HL-60 (cell line): Measurements from ENCODE around the gene ZMYM5.
"Not testable (repeated sequence)": the region's sequence is repeated elsewhere in the genome, so short reads cannot be mapped to it uniquely, and the experiment has no call there.

Experiments
- DNase-seq, 2 experiments: peaks; one replicate each; pipeline ENCODE4 v3.0.0-alpha.2; 2010 to 2020; ENCODE audit warnings: low read depth in 1 of 2, low spot score in 1 of 2
- H3K27ac ChIP-seq: fragments of 250-450 bp; sonication (Bioruptor Pico); replicated peaks from 2 replicates; pipeline ENCODE4 v1.5.1; 2020; ENCODE audit warnings: mild to moderate bottlenecking, moderate library complexity
- H3K27me3 ChIP-seq: fragments of 250-450 bp; sonication (Bioruptor Pico); 2 replicates; pipeline ENCODE4 v1.5.1; 2021; ENCODE audit warnings: mild to moderate bottlenecking, moderate library complexity; ENCODE audit not compliant: insufficient read depth, poor library complexity, severe bottlenecking
- H3K4me3 ChIP-seq: replicated peaks from 2 replicates; pipeline ENCODE4 v1.5.1; 2011; ENCODE audit warnings: mild to moderate bottlenecking, control low read depth, low read length; ENCODE audit not compliant: insufficient read depth
- GABPA ChIP-seq: IDR thresholded peaks from 2 replicates; pipeline ENCODE4 v1.6.1; 2012; ENCODE audit warnings: low read depth
- POLR2AphosphoS5 ChIP-seq: IDR thresholded peaks from 2 replicates; pipeline ENCODE4 v1.6.1; 2012; ENCODE audit warnings: low read depth
- REST ChIP-seq: IDR thresholded peaks from 2 replicates; pipeline ENCODE4 v1.6.1; 2012; ENCODE audit warnings: low read depth; ENCODE audit not compliant: insufficient replicate concordance
- SPI1 ChIP-seq: IDR thresholded peaks from 2 replicates; pipeline ENCODE4 v1.6.1; 2012; ENCODE audit warnings: low read depth, mild to moderate bottlenecking, borderline replicate concordance
- TF ChIP-seq, protein P1 (sequence below): IDR thresholded peaks from one replicate; pipeline ENCODE4 v1.5.1; 2011; ENCODE audit warnings: low read length, control low read depth, inconsistent platforms; ENCODE audit not compliant: insufficient read depth

Gene ZMYM5

GRCh38 chr13:19817510-19818158 is 45.8 kb downstream of the ZMYM5 start:
- Histone ChIP-seq H3K4me3 (no peak overlapping the region), H3K27me3 (no peaks in the 10 kb centered on the region), H3K27ac (no peak overlapping the region)
- DNase-seq: no peak
- TF ChIP-seq GABPA (no peak), POLR2AphosphoS5 (no peak), REST (no peak), SPI1 (no peak)
- TF ChIP-seq, protein P1, sequence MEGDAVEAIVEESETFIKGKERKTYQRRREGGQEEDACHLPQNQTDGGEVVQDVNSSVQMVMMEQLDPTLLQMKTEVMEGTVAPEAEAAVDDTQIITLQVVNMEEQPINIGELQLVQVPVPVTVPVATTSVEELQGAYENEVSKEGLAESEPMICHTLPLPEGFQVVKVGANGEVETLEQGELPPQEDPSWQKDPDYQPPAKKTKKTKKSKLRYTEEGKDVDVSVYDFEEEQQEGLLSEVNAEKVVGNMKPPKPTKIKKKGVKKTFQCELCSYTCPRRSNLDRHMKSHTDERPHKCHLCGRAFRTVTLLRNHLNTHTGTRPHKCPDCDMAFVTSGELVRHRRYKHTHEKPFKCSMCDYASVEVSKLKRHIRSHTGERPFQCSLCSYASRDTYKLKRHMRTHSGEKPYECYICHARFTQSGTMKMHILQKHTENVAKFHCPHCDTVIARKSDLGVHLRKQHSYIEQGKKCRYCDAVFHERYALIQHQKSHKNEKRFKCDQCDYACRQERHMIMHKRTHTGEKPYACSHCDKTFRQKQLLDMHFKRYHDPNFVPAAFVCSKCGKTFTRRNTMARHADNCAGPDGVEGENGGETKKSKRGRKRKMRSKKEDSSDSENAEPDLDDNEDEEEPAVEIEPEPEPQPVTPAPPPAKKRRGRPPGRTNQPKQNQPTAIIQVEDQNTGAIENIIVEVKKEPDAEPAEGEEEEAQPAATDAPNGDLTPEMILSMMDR: no peak

DNA sequence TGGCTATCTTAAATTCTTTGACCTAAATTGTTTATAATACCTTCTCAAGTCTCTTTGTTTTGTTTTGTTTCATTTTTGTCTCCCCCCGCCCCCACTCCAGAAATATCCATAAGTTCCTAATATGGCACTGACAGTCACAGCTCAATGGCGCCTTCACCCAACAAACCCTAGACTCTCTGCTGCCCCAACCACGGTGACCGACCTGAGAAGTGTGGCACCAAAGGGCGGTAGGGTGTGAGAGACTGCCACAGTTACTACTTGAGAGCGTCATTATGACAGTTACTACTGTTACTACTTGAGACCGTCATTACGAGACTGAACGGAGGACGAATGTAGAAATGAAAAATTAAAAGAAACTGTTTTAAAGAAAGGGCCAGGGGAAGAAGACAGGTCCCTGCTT is 46.3 kb downstream of the ZMYM5 start:
- no peak for DNase-seq
- Histone ChIP-seq H3K27ac (no peak overlapping the region), H3K4me3 (no peak overlapping the region), H3K27me3 (no peaks in the 10 kb centered on the region)
- no peak for TF ChIP-seq POLR2AphosphoS5
- TF ChIP-seq, protein P1: no peak
- no peak for TF ChIP-seq SPI1
- TF ChIP-seq GABPA: no peak
- no peak for TF ChIP-seq REST

DNA sequence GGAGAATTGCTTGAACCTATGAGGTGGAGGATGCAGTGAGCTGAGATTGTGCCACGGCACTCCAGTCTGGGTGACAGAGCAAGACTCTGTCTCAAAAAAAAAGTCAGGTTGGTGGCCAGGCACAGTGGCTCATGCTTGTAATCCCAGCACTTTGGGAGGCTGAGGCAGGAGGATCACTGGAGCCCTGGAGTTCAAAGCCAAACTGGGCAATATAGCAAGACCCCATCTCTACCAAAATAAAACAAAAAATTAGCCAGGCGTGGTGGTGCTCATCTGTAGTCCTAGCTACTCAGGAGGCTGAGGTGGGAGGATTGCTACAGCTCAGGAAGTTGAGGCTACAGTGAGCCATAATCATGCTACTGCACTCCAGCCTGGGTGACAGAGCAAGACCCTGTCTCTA is 47.6 kb downstream of the ZMYM5 start:
- not testable (repeated sequence) for DNase-seq, H3K27ac ChIP-seq

DNA sequence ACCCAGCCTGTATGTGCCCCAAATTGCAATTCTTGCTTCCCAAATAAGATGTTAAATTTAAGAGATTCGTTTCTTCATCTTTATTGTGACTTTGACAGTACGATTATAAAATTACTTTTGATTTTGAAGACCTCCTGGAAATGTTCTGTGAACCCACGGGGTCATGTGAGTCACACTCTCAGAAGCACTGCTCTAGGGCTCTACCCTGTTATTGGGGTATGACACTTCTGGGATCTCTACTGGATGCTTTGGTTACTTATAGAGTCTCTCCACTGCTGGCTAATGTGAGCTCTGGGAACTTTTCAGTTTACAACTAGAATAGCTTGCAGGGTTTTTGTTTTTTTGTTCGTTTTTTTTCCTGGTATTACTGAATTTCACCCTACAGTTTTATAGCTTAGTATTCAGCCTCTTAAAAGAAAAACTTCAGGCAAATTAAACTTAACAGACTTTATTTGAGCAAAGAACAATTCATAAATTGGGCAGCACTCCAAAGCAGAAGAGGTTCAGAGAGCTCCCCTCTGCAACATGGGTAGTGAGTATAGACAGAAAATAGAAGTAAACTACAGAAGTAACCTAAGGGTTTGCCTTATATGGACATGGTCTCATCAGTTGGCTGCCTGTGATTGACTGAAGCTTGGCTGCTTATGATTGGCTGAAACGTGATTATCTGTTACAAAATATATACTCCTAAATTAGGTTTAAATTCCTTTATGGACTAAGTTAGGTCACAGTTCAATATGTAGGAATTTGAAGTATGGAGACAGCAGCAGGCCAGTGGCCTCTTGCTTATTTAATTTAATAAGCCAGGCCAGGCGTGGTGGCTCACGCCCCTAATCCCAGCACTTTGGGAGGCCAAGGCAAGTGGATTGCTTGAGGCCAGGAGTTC is 52.2 kb downstream of the ZMYM5 start:
- H3K27ac ChIP-seq: no peak overlapping the region
- DNase-seq: no peak
- H3K4me3 ChIP-seq: no peak overlapping the region
- no peak for TF ChIP-seq REST
- TF ChIP-seq GABPA: no peak
- TF ChIP-seq, protein P1: no peak
- no peak for TF ChIP-seq POLR2AphosphoS5
- TF ChIP-seq SPI1: no peak
- H3K27me3 ChIP-seq: no peaks in the 10 kb centered on the region

More for the DNA sequence above, 47.6 kb downstream of the ZMYM5 start:
- H3K4me3 ChIP-seq, H3K27me3 ChIP-seq: not testable (repeated sequence)
